CD4-positive, alpha-beta T cell treated with Interleukin-15 for 4 hours (primary cell): ENCODE data around the gene ANLN.
A peak's percentile ranks its signal among the peaks of the same experiment; 100 is the strongest.

Source experiments
- DNase-seq: peaks from one replicate; pipeline ENCODE4 v3.0.0-alpha.2; 2020; ENCODE audit warnings: low spot score

Gene ANLN, protein sequence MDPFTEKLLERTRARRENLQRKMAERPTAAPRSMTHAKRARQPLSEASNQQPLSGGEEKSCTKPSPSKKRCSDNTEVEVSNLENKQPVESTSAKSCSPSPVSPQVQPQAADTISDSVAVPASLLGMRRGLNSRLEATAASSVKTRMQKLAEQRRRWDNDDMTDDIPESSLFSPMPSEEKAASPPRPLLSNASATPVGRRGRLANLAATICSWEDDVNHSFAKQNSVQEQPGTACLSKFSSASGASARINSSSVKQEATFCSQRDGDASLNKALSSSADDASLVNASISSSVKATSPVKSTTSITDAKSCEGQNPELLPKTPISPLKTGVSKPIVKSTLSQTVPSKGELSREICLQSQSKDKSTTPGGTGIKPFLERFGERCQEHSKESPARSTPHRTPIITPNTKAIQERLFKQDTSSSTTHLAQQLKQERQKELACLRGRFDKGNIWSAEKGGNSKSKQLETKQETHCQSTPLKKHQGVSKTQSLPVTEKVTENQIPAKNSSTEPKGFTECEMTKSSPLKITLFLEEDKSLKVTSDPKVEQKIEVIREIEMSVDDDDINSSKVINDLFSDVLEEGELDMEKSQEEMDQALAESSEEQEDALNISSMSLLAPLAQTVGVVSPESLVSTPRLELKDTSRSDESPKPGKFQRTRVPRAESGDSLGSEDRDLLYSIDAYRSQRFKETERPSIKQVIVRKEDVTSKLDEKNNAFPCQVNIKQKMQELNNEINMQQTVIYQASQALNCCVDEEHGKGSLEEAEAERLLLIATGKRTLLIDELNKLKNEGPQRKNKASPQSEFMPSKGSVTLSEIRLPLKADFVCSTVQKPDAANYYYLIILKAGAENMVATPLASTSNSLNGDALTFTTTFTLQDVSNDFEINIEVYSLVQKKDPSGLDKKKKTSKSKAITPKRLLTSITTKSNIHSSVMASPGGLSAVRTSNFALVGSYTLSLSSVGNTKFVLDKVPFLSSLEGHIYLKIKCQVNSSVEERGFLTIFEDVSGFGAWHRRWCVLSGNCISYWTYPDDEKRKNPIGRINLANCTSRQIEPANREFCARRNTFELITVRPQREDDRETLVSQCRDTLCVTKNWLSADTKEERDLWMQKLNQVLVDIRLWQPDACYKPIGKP

DNA sequence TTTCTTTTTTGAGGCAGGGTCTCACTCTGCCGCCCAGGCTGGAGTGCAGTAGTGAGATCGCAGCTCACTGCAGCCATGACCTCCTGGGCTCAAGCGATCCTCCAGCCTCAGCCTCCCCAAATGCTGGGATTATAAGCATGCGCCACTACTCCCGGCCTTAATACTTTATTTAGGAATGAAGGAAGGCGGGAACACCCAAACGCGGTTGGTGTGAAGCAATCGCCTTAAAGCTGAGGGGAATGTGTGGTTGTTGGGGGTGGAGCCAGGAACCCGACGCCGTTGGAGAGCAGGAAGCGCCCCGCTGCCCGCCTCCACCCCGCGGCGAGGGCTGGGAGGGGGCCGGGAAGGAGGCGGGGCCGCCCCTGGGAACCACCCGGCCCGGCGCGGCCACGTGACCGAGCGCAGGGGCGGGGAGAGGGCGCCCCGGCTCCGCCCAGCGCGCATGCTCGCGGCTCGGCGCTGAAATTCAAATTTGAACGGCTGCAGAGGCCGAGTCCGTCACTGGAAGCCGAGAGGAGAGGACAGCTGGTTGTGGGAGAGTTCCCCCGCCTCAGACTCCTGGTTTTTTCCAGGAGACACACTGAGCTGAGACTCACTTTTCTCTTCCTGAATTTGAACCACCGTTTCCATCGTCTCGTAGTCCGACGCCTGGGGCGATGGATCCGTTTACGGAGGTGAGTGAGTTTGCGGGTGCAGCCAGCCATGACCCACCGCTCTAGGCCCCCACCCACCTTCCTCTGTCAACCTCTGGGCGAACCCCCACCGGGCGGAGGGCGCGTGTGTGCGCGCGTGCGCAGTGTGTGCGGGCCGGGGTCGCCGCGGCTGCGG, at the start of gene ANLN:
Gene ANLN (plus strand): TSS at position 492 of the 828 bp plus-strand sequence. CDS start 165 bp downstream, at position 657.
- peak; percentile 85 for DNase-seq

DNA sequence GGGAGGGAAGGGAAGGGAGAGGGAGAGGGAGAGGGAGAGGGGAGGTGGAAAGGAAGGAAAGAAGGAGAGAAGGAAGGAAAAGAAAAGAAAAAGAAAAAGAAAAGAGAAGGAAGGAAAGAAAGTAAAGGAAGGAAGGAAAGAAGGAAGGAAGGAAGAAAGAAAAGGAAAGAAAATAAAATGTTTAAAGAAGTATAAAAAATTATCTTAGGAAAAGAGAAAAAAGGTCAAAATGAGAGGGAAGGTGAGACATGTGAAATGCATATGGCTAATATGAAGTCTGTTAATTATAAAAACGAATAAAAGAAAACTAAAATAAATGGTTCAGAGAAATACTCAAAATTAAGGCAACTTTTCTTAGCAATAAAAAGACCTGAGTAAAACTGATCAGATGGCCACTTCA, 46.1 kb upstream of the ANLN start:
- no peak for DNase-seq

DNA sequence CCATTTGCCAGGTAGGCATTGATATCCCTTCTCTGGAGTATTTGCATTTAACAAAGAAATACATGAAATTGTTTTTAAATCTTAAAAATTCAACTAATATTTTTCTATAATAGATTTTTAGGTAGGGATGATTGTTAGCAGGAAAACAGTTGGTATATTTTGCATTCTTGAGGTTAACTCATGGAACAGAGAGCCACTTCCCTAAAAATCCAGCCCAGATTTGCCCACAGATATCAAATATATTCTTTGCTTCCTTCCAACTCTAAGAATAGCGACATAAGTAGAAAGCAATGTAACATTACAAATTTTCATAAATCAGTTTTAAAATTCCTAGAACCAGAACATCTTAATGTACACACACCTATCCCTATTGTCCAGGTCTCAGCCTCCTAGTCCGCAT, 45.0 kb upstream of the ANLN start:
- DNase-seq: no peak

DNA sequence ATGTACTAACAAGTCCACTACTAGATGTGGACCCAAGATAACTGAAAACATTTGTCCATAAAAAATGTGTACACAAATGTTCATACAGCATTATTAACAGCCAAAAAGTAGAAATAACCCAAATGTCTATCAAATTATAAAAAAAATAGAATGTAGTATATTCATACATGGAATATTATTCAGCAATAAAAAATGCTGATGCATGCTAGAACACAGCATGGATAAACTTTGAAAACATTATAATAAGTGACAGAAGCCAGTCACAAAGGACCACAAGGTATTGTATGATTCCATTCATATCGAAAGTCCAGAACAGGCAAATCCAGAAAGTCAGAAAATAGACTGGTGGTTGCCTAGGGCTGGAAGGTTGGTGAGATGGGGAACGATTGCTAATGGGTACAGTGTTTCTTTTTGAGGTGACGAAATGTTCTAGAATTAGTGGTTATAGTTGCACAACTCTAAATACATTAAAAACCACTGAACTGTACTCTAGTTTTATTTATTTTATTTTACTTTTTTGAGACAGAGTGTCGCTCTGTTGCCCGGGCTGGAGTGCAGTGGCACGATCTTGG, 43.3 kb upstream of the ANLN start:
- DNase-seq: no peak

DNA sequence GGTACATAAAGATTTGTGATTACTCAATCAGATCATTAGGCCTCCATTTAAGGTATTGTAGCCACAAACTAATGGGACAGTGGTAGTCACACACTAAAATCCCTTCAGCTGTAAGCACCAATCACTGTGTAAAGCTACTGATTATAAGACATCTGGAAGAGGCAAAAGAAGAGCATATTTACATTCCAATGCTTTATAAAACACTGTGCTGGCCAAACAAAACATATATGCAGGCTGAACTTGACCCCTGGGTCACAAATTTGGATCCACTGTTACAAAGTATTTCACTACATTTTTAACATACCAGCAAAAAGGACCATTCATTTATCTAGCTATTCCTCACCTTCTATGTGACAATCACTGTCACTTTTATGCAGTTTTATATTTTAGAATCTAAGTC, 41.4 kb upstream of the ANLN start:
- no peak for DNase-seq

DNA sequence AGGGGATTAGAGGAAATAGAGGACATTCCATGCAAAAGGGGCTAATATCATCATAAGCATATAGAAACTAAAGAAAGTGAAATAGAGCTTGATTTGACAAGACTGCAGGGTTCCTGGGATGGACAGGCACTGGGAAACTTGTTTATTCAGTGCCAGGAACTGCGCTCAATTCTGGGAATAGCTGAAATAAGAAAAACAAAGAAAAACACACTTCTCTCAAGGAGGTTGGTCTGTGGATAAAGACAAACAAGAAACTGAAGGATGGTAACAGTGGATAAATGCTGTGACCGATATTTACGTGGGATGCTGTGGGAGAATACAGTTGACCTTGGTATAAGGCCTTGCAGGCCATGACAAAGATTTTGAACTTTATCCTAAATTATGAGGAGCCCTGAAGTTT, 40.9 kb upstream of the ANLN start:
- no peak for DNase-seq

DNA sequence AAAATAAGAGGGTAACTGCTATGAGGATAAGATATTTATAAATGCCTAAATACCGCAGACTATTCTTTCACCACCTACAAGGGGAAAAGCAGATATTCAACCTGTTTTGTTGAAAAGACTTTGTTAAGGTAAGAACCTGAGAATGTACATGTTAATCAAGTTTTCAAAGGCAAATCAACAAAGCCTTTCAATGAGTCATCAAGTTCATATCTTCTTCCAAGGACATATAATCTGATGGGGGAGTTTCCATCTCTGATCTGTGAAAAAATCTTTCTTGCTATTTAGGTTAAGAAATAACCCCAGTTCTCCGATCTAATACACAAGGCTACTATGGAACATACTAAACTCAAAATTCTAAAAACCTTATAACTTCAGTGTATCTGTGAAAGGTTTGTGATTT, 40.0 kb upstream of the ANLN start:
- no peak for DNase-seq

DNA sequence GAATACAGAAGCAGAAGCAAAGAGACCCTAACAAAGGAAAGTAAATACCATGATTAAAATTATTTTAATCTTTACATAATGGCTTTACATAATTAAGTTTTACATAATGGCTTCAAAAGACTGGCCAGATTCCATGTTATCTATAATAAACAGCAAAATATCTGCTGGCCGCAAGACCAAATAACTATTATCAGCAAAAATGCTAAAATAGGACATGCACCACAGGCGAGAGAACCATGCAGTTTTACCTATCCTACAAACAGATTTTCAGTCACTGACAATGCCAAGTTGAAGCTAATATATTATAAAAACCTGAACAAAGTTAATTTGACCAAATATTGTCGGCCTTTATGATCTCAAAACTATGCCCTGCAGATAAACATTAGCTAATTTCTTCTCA, 34.2 kb upstream of the ANLN start:
- no peak for DNase-seq

DNA sequence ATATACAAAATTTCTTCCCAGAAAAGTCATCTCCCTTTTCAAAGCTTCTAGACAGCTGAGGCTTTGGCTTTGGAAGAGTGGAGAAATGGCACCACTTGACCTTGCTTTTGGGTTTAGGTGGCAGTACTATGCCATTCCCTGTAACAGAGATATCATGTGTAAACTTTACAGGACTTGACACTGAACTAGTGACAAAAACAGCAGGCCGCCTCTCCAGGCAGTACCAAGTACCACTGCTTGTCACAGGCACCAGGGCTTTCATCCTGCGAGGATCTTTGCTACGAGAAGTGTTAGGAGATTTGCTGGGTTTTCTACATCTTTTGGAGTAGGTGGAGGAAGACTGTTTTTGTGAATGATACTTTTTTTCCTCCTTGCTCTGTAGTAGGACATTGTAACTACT, 32.6 kb upstream of the ANLN start:
- no peak for DNase-seq

DNA sequence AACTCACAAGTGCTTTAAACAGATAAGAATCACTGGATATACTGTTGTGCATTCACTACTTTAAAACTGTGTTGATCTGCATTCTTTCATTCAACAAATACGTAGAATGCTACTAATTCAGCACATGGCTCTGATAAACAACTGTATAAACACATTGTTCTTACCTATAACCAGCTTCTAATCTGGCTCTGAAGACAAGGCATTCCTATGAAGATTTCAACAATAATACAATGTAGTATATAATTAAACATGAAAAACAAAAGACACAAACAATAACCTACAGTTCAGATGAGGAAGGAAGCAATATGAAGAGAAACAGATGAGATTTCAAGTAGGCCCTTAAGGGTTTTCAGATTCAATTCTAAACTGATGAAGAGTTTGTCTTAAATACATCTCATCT, 31.1 kb upstream of the ANLN start:
- no peak for DNase-seq

DNA sequence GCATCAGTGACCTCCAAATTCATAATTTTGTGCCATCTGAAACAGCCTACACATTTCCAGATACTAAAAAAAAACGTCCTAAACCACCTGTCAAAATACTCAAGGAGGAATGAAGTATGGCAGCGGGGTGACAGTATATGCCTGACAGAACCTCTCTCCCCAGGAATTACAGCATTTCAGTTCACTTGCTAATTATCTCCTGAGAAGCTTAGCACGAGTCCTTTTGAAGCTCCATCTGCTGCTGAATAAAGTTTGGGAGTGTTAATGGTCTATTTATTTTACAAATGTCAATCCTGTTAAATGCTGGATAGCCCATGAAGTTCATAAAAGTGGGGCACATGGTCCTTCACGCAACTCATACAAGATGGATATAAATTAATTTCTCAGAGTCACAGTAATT, 29.4 kb upstream of the ANLN start:
- DNase-seq: no peak

DNA sequence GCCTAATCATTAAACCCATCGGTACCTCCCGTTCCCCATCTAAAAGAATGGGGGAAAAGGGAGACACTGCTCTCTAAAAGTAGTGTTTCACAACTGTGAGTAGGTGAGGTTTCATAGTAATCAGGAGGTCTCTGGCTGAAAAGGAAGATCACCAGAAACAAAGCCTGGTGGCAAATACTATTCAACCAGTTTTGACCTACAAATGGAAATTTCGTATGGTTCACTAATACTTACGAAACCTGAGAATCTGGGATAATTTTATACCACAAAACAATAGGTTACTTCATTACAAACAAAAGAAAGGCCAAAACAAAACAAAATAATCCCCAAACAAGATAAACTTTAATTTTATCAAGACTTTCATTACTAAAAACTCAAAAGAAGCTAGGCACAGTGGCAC, 28.4 kb upstream of the ANLN start:
- DNase-seq: no peak

DNA sequence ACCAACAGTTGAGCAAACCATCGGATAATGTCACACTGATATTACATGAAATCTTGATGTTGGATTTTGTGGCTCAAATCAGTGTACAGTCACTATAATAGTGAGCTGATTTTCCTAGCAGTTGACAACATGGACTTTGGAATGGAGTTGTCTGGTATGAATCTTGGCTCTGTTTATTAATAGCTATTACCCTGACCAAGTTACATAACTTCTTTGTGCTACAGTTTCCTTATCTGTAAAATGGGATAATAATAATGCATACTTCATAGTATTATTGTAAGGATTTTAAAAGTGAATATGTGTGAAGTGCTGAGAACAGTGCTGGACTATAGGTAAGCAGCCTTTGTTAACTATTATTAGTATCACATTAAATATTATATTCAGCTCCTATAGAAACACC, 26.1 kb upstream of the ANLN start:
- DNase-seq: no peak

DNA sequence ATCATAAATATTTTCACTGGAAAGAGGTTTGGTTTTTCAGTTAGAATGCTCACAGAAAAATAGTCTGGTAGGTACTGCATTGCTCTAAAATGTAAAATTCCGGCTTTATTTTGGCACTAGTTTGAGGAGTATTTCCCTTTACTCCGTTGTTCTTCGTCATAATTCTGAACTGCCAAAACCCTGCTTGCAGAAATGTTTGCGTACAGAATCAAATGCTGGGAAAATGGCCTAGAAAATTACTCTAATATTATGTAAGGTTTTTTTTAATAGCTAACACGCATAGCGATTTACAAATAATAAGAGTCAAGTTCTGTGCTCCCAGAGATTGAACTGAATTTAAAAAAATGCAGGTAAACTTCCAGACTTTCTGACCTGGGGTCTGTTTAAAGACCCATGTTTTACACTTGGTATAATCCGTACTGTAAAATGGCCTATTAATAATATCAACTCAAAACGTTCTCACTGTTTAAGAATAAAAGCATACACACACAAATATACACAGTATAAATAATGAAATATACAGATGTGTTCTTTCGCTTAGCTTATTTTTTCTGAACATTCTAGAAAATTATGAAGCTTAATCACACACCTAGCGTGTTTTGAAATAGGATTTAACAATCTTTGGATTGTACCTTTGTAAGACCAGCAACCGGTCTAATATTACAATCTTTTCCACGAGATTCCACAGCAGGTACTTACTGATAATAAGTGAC, 23.5 kb upstream of the ANLN start:
- no peak for DNase-seq

DNA sequence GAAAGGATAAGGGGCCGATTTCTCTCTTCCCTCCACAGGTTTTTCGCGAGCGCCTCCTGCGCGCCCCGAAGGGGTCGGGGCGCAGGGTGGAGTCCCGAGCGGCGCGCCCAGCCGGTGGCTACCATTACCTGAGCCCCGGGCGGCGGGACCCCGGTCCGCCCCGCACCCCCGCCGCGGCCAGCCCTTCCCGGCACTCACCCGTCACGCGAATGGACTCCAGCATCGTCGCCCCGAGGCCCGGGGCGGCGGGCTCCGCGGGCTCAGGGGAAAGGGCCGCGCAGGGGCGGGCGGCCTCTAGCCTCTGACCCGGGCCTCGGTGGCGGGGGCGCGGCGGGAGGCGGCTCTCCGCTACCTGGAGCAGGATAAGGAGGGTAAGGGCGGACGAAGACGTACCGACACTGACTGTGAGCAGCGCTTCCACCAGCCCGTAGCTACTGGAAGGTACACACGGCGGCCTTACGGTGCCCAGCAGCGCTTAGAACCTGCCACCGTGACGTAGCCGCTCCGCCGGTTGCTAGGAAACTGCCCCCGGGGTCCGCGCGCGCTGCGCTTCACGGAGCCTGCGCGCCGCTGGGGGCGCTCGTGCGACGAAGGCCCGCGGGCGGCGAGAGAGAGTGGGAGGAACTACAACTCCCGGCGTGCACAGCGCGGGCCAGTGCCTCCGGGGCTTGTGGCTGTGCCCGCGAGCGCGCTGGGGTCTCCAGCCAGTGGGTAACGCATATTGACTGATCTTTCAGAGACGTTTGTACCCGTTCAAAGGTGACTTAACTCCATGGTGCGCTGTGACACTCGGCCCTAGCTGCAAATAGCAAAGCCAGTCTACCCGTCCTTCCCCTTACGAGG, 22.7 kb upstream of the ANLN start:
- DNase-seq: peak; percentile 91

DNA sequence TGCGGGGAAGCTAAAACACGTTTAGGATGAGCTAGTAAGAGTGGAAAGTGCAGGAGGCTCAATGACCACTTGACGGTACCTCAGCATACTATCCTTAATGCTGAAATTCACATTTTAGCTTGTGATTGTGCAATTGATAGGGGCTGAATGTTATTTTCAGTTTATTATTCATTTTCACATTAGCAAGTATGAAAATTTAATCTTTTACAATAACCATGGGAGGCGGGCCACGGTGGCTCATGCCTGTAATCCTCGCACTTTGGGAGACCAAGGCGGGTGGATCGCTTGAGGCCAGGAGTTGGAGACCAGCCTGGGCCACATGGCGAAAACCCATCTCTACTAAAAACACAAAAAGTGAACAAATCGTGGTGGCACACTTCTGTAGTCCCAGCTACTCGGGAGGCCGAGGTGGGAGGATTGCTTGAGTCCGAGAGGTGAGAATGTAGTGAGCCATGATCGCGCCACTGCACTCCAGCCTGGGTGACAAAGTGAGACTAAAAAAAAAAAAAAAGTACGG, 22.0 kb upstream of the ANLN start:
- DNase-seq: no peak

DNA sequence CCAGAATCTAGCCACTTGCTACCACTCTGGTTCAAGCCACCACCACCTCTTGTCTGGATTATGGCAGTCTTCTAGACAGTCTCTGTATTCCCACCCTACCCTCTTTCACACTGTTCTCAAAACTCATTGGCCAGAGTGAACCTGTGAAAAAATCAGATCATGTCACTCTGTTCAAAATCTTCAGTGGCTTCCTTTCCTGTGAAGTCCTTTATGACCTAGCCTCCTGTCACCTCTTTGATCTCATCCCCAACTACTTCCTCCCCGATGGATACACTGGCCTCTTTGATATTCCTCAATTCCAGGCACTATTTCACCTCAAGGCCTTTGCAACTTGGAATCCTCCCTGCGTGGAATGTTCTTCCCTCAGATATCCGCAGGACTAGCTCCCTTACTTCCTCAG, 21.2 kb upstream of the ANLN start:
- no peak for DNase-seq

DNA sequence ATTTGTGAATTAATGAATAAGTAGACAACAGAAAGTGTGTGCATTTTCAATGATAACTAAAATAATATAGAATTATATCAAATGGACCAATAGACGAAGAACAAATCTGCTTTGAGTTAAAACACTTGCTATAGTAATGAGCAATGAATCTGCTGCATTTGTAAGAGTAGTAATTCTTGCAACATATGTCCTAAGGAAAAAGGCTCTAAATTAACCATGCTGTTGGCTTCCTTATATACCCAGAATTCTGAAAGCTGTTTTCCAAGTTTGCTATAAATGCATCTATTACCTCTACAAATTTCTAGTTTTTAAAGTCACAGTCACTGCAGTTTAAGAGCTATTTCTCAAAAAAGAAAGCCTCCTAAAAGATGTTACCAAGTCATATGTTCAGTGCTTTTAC, 20.5 kb upstream of the ANLN start:
- DNase-seq: no peak

DNA sequence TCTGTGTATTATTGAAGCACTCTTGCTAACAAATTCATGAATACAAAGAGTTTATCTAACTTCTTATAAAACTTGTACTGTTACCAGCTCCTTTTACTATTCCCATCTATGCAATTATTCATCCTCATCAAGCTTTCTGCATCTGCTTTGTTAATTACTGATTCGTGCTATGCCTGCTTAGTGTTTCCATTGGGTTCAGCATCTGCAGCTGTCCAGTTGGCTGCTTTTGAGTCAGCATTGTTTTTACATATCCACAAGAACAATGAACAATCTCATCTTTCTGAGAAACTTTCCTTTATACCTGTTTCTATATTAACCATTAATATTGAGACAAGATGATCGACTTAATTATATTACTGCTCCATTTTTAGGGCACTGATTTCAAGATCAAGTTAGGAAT, 19.6 kb upstream of the ANLN start:
- DNase-seq: no peak

DNA sequence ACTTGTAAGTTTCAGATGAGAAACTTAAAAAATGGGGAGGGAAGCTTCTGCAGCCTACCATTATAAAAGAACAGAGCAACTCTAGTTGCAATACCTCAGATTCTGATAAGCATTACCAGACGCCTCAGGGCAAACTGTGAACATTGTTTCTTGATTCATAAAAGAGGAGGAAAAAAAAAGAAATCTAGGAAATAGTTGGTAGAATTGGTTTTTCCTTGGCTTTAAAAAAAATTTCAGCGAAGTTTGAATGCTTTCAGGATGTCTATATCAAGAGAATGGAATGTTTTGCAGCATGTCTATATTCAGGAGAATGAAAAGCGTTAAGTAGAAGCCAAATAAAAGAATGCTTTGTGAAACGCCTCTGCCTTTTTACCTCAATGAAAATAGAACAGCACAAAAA, 17.5 kb upstream of the ANLN start:
- DNase-seq: no peak
